ENCODE measurements around the gene MAN1A2.

MAN1A2 gene

DNA sequence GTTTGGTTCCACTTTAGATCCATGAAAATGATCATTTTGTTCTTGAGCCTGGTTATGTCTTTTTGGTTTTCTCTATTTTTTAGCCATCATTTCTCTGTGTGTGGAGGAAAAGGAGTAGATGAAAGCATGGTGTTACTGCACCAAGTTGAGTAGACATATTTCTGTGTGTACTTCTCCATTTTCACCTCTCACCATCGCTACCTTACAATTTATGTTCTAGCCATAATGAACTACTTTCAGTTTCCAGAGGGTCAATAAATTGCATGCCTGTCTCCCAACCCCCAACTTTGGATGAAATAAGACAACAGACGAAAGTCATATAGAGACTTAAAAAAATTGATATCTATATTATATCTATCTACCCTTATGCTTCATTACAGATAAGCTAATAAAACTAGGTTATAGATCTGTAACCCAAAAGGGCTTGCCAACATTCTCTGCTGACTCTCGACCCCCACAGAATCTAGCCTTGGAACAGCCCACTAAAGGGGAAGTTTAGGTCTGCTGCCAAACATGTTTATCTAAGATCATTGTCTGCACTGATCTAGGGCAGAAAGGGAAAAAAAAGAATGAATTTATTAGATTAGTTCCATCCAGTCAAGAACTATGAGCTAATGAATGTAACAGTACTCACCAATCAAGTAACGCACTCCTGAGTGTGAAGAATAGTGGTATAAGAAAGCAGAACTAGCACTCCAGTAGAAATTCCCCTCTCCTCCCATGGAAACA, 7.5 kb upstream of the MAN1A2 start:
- DNase-seq (ENCODE audit: low spot score) (no peak), FAIRE-seq (no peak)

DNA sequence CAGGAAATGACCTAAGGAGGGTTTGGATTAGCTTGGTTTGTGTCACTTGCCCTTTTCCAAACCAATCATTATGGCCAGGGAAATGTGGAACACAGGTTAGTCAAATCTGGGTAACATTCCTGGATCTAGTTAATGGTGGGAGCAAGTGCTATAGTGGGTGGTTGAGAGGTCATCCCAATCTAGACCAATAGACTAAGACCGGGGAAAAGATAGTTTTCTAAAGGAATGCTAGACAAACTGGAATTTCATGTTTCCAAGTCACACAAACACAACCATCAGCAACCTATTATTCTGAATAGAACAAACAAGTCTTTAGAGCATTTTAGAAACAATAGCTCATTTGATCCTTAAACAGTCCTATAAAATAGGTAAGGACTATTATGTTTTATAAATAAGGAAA, 4.3 kb upstream of the MAN1A2 start:
- no peak for FAIRE-seq

DNA sequence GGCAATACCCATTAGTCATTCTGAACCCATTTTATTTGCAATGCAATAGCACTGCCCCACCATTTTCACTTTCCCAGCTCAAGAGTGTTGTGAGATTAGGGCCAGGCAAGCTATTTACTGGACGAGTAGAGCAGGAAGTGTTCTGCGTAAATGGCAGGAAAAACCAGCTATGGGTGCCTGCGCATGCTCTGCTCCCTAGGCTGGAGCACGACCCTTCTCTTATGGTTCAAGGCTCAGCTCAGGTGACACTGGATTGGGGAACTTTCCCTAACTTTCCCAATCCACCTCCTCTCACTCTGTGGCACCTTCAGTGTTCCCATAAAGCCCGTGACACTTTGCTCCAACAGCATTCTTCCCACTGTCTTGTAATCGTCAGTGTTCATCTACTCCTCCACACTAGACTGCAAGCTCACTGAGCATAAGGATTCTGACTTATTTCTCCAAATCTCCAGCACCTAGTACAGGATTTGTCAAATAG, 3.6 kb upstream of the MAN1A2 start:
- no peak for DNase-seq (ENCODE audit: low spot score)

More for the DNA sequence above, 4.3 kb upstream of the MAN1A2 start:
- DNase-seq (ENCODE audit: low spot score), result no peak

DNA sequence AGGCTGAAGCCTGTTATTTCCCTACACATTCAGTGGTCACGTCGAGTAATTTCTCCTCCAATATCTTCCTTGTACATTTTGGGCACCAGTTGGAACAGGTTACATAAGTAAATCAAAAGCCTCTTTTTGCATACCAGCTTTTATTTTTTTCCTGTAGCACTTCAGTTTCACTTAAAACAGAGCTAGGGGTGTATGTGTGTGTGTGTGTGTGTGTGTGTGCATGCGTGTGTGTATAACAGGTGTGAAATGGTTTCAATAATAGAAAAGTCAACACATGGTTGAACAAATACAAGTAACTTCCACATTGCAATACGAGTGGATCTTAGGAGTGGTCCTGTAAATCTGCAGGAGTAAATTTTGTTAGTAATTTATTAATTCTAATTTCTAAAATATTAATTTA, 3.0 kb upstream of the MAN1A2 start:
- DNase-seq (ENCODE audit: low spot score) (no peak), FAIRE-seq (no peak)

More for the DNA sequence above, 3.6 kb upstream of the MAN1A2 start:
- FAIRE-seq, result no peak

DNA sequence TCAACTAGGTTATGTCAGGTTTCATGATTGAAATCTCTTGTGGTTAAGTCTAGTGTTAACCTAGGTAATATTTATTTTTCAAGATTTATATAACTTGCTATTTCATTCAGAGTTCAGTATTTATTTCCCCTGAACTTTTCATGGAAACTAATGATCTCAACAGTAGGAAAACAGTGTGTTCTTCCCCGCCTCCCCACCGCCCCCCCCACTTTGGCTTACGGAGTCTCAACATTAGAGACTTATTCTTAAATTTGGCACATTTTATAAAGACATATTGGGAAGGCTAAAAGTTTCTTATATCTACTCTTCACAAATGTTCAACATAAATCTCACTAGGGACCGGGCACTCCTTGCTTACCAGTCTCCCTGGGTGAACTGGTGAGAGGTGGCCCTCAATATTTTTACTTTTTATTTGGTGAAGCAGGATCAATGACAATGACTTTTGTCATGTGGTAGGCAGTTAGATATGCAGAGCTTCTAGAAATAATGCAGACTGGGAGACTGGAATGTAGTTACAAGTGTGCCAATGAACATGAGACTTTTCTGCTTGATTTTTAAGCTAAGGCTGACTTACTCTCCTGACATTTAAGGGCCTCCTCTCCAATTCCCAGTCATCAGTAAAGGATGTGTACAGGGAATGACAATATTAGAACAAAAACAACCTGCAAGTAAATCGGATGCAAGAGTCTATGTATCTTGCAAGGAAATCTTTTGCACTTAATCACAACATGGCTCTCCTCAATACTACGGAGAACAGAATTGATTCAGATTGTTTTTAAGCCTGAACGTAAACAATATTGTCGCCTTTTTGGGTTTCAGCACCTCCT, 1.7 kb upstream of the MAN1A2 start:
- DNase-seq (ENCODE audit: low spot score) (no peak), FAIRE-seq (no peak)

- FAIRE-seq (no peak), DNase-seq (ENCODE audit: low spot score) (peak; percentile 43)
Measured at GRCh38 chr1:117366177-117367045, 838 bp upstream of the MAN1A2 start.

DNA sequence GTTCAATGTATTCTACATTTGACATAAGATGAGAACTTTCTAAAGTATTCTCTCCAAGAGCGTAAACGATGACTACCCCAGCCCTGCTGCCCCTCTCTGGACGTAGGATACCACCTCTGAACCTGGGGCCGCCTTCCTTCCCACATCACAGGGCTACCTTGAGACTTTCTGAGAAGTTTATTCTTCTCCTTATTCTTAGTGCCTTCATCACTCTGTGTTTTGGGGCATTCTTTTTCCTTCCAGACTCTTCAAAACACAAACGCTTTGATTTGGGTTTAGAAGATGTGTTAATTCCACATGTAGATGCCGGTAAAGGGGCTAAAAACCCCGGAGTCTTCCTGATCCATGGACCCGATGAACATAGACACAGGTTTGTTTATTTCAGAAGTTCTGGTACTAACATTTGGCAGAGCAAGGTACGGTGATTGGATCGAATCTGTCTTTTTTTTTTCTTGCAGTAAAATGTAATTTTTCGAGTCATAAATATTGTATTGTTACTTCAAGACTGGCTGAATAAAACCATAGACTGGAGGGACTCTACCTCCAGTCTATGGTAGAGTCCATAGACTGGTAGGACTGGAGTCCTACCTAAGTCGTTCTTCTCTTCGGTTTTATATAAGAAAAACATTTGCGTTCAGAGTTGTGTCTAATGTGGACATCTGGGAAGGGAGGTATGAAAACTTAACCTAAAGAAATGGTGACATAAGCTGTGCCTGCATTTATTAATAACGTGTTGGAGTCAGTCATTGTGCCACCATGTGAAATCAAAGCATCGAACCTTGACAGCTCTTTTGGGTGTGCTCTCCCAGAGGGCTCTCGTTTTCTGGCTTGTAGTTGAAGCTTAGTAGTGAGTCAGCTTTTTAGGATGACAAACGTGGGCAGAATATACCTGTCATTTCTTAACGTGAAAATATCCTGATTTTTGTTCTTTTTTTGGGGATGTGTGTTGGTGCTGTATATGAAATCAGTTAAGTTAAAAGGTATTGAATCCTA, 1.2 kb downstream of the MAN1A2 start:
- peak; percentile 51 for FAIRE-seq

GRCh38 chr1:117370071-117370470, 2.8 kb downstream of the MAN1A2 start:
- FAIRE-seq, result no peak

More for the DNA sequence above, 1.2 kb downstream of the MAN1A2 start:
- peak; percentile 28 for DNase-seq (ENCODE audit: low spot score)

DNA sequence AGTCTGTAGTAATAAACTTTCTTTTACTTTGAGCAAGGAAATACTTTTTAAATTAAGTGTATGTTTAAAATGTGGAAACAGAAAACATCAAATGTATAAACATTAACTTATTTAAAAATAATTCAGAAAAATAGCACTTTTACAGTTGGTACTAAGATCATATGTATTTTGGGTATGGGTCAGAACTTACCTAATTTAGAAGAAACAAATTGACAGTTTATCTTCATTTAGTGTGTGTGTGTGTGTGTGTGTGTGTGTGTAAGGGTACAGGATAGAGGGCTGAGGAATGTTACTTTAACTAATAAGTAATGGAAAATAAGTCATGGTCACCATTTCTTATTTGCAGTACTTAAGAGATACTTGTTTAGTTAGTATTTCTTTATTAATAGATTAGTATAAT, 3.3 kb downstream of the MAN1A2 start:
- FAIRE-seq (no peak), DNase-seq (ENCODE audit: low spot score) (no peak)

More at GRCh38 chr1:117370071-117370470, 2.8 kb downstream of the MAN1A2 start:
- no peak for DNase-seq (ENCODE audit: low spot score)

DNA sequence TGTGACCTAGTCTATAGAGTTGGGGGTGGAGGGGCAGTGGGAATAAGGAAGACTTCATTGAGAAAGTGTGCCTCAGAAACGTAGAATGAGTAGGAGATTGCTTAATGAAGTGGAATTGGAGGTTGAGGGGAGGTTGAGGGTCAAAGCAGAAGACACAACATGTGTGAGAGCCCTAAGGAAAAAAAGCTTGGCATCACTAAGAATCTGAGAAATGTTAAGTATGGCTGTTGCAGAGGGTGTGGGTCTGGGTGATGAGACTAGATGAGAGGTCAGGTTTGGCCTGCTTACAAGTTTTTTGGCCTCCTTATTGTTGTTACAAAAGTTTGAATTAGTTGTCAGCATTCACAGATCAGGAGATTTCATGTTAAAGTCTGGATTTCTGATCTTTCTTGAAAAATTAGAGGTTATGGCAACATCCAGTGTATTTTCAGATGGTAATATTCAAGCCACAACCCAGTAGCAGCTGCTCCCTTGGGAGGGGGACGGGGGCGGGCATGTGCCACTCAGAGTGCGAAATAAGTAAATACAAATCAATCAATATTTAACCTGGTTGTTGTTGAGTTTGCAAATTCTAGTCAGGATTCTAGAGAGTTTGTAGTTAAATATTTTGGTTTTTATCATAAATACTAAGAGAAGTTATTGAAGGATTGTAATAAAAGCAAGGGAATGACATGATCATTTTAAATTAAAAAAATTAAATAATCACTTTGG, 4.3 kb downstream of the MAN1A2 start:
- FAIRE-seq (no peak), DNase-seq (ENCODE audit: low spot score) (no peak)

DNA sequence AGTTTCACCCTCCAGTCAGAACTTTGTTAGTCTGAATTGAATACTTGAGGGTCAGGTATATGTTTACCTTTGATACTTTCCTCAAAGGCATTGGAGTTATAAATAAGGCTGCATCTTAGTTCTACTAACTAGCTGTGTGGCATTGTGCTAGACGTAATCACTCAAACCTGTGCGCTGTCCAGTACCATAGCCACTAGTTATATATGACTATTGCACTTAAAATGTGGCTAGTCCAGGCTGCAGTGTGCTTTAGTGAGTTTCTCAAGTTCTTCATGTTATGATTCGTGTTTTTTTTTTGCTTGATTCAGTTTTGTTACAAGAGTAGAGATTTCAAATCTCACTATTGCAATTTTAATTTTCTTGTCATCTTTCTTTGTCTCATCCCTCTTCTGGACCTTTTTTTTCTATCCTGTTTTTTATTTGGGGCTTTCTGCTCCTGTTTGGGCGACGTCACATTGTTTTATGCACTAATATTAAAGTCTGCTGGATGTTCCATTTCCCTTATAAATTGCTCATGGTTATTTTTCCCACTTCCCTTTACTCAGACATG, 5.7 kb downstream of the MAN1A2 start:
- DNase-seq (ENCODE audit: low spot score), result no peak

GRCh38 chr1:117373932-117374331, 6.7 kb downstream of the MAN1A2 start:
- no peak for DNase-seq (ENCODE audit: low spot score)
- no peak for FAIRE-seq

More for the DNA sequence above, 5.7 kb downstream of the MAN1A2 start:
- FAIRE-seq, result no peak

DNA sequence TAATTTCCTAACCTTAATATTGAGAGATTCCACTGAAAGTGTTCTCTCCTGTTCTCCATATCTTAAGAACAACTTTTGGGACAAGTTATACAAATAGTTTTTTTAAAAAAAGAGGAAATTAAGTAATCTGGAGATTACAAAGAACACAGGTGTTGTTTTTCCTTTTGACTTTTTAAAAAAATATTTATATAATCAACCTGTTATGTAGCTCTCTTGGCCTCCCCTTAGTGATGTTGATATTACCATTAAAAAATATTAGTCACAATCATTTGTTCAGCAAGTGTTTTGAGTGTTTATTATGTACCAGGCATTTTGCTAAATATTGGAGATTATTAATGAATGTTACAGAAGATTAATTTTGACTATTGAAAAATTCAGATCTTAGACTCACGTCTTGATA, 8.1 kb downstream of the MAN1A2 start:
- DNase-seq (ENCODE audit: low spot score) (no peak), FAIRE-seq (no peak)

GRCh38 chr1:117387060-117387633, 19.9 kb downstream of the MAN1A2 start:
- FAIRE-seq, result no peak

GRCh38 chr1:117388328-117388727, 21.1 kb downstream of the MAN1A2 start:
- DNase-seq (ENCODE audit: low spot score) (no peak), FAIRE-seq (no peak)

More at GRCh38 chr1:117387060-117387633, 19.9 kb downstream of the MAN1A2 start:
- no peak for DNase-seq (ENCODE audit: low spot score)

DNA sequence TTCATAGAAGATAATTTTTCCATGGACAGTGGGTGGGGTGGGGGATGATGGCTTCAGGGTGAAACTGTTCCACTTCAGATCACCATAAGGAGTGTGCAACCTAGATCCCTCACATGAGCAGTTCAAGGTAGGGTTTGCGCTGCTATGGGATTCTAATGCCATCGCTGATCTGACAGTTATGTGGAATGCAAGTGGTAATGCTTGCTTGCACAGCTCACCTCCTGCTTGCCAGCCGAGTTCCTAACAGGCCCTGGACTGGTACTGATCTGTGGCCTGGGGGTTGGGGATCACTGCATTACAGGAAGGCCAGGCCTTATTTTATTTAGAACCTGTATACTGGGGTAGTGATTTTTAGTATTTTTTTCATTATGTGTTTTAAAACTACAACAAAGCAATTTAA, 22.0 kb downstream of the MAN1A2 start:
- no peak for FAIRE-seq
- DNase-seq (ENCODE audit: low spot score), result no peak

DNA sequence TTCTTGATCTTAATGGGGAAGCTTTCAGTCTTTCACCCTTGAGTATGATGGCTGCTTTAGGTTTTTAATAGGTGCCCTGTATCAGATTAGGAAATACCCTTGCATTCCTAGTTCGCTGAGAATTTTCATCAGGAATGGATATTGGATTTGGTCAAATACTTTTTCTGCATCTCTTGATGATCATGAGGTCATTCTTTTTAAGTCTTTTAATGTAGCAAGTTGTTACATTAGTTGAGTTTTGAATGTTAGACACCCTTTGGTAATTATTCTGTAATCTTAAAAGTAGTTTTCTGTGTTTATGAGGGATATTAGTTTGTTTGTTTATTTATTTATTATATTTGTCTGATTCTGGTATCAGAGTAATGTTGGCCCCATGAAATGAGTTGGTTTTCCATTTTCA, 22.5 kb downstream of the MAN1A2 start:
- DNase-seq (ENCODE audit: low spot score), result no peak
- FAIRE-seq, result no peak

GRCh38 chr1:117392771-117393170, 25.5 kb downstream of the MAN1A2 start:
- FAIRE-seq (no peak), DNase-seq (ENCODE audit: low spot score) (no peak)

DNA sequence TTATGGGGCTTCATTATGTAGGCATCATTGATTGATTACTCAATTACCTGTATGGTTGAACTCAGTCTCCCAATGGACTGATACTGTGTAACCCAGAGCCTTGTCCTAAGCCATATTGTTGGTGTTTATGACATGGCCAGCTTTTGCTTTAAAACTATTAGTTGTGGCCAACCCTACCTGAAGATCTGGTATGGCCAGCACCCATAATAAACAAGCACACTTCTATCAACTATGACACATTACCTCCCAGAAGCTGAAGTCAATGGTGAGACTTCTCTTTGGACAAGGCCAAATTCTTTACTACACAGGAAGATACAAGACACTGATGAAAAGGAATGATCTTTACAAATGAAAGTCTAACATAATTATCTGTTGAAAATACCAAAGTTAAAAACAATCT, 28.8 kb downstream of the MAN1A2 start:
- DNase-seq (ENCODE audit: low spot score) (no peak), FAIRE-seq (no peak)

Measured in RCC 7860 (cell line).